GM20000 (cell line): ENCODE results near the gene CDK13.

Experiments
- DNase-seq: peaks from one replicate; pipeline ENCODE4 v3.0.0; 2012; ENCODE audit warnings: low spot score
- CTCF ChIP-seq: IDR thresholded peaks from 2 replicates; pipeline ENCODE4 v1.5.1; 2012; ENCODE audit warnings: mild to moderate bottlenecking, control low read depth; ENCODE audit errors: extremely low read depth, missing control alignments

CDK13 gene

GRCh38 chr7:39950473-39951225 lies 593 bp downstream of the CDK13 start:
- peak; percentile 58 for DNase-seq
- TF ChIP-seq CTCF: no peak

DNA sequence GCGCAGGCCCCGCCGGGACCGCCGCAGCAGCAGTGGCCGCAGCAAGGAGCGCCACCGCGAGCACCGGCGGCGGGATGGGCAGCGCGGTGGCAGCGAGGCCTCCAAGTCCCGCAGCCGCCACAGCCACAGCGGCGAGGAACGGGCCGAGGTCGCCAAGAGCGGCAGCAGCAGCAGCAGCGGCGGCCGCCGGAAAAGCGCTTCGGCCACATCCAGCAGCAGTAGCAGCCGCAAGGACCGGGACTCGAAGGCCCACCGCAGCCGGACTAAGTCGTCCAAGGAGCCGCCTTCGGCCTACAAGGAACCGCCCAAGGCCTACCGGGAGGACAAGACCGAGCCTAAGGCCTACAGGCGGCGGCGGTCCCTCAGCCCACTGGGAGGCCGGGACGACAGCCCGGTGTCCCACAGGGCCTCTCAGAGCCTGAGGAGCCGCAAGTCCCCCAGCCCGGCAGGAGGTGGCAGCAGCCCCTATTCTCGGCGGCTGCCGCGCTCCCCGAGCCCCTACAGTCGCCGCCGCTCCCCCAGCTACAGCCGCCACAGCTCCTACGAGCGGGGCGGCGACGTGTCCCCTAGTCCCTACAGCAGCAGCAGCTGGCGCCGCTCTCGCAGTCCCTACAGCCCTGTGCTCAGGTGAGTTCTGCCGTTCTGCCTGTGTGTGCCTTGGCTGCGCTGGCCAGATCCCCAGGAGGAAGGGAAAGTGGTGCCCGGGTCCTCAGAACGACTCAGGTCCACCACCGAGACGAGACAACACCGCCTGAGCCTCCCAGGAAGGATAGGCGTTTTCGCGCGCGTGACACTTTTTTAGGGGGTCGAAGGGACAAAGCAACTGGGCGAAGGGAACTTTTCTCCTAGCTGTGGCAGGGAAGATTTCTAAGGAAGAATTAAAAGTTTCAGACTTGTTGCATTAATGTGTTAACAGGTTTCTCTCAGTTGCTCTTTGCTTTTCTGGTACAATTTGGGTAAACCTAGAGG lies 1.5 kb downstream of the CDK13 start:
- peak; percentile 77 for DNase-seq
- peak; percentile 45 for TF ChIP-seq CTCF

DNA sequence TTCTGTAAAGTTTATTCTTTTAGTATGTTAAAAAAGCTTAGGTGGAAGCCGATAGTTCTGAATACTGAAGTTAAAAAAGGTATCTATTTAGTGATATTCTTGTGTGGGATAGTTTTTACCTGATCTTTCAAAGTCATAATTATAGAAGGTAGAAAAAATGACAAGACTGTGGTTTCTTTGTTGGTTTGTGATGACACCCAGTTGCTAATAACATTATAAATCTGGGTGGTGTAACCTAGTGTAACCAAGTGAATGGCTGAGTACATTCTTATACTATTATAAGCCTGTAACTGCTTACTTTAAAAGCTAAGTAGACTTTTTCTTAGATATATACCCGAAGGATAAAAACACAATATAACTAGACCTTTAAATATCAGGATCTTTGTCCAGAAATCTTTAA lies 2.3 kb downstream of the CDK13 start:
- TF ChIP-seq CTCF: no peak
- DNase-seq: peak; percentile 12

DNA sequence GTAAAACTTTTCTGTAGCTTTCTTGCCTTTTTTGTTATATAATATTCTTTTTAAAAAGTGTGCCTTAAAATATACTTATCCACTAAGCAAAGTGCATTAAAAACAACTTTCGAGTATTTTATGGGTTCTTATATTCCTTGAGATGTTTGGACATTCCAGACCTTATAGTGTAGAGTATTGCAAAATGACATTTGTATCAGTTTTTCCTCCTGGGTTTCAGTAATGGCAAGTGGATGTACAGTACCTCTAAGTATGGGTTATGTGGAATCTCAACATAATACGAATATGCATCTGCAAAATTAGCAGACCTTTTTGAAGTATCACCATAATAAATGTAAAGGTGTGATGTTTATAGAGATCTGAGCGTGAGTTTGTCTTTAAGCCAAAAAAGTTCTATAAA lies 2.7 kb downstream of the CDK13 start:
- TF ChIP-seq CTCF: no peak
- DNase-seq: no peak

- DNase-seq: no peak
- TF ChIP-seq CTCF: no peak
Measured at GRCh38 chr7:39954694-39955093, 4.6 kb downstream of the CDK13 start.

- no peak for TF ChIP-seq CTCF
- DNase-seq: no peak
Measured at GRCh38 chr7:39958038-39958437, 8.0 kb downstream of the CDK13 start.
